HTR-8/SVneo (cell line): ENCODE results near the gene IKZF2.

Source experiments
- DNase-seq: peaks from one replicate; pipeline ENCODE4 v3.0.0; 2011; ENCODE audit warnings: low spot score, mixed read lengths; ENCODE audit not compliant: insufficient read length
- FAIRE-seq: peaks from 2 replicates; lab custom pipeline; 2011; peaks lifted over from hg19 to GRCh38; lab: Jason Lieb, UNC

The IKZF2 gene

GRCh38 chr2:213104092-213104902, 47.1 kb downstream of the IKZF2 start:
- no peak for DNase-seq
- no peak for FAIRE-seq

- DNase-seq (no peak), FAIRE-seq (no peak)
Measured at GRCh38 chr2:213101692-213102460, 49.5 kb downstream of the IKZF2 start.

- DNase-seq = no peak
- FAIRE-seq = no peak
Measured at GRCh38 chr2:213101109-213101508, 50.3 kb downstream of the IKZF2 start.

- no peak for FAIRE-seq
- no peak for DNase-seq
Measured at GRCh38 chr2:213098612-213099011, 52.8 kb downstream of the IKZF2 start.

GRCh38 chr2:213091765-213092164, 59.6 kb downstream of the IKZF2 start:
- FAIRE-seq = no peak
- DNase-seq = no peak

GRCh38 chr2:213090772-213091171, 60.6 kb downstream of the IKZF2 start:
- DNase-seq (no peak), FAIRE-seq (no peak)

- no peak for FAIRE-seq
- DNase-seq = no peak
Measured at GRCh38 chr2:213089438-213089837, 62.0 kb downstream of the IKZF2 start.

GRCh38 chr2:213087040-213087439, 64.4 kb downstream of the IKZF2 start:
- FAIRE-seq (no peak), DNase-seq (no peak)

- DNase-seq (peak; percentile 5), FAIRE-seq (no peak)
Measured at GRCh38 chr2:213086571-213086970, 64.8 kb downstream of the IKZF2 start.

- FAIRE-seq (no peak), DNase-seq (peak; percentile 1)
Measured at GRCh38 chr2:213086050-213086449, 65.4 kb downstream of the IKZF2 start.

GRCh38 chr2:213085538-213085937, 65.9 kb downstream of the IKZF2 start:
- DNase-seq (no peak), FAIRE-seq (no peak)

- FAIRE-seq (no peak), DNase-seq (no peak)
Measured at GRCh38 chr2:213084261-213084660, 67.2 kb downstream of the IKZF2 start.

GRCh38 chr2:213080969-213081617, 70.3 kb downstream of the IKZF2 start:
- no peak for FAIRE-seq
- no peak for DNase-seq

- DNase-seq = no peak
- FAIRE-seq = no peak
Measured at GRCh38 chr2:213079756-213080155, 71.7 kb downstream of the IKZF2 start.

GRCh38 chr2:213078686-213079085, 72.7 kb downstream of the IKZF2 start:
- FAIRE-seq = no peak
- DNase-seq = no peak

GRCh38 chr2:213069531-213069930, 81.9 kb downstream of the IKZF2 start:
- no peak for FAIRE-seq

GRCh38 chr2:213068676-213069359, 82.6 kb downstream of the IKZF2 start:
- FAIRE-seq = no peak
- DNase-seq = no peak

More at GRCh38 chr2:213069531-213069930, 81.9 kb downstream of the IKZF2 start:
- DNase-seq = no peak

- no peak for FAIRE-seq
Measured at GRCh38 chr2:213067888-213068287, 83.5 kb downstream of the IKZF2 start.

GRCh38 chr2:213066443-213066743, 85.0 kb downstream of the IKZF2 start:
- no peak for DNase-seq
- no peak for FAIRE-seq

More at GRCh38 chr2:213067888-213068287, 83.5 kb downstream of the IKZF2 start:
- no peak for DNase-seq
